RWPE2 (cell line): Measurements from ENCODE around the gene MRGPRD.
A peak's percentile ranks its signal among the peaks of the same experiment; 100 is the strongest.

ENCODE experiments used
- ATAC-seq: fragments of 200-7000 bp; cut with Tn5 transposase; 3 replicates; pipeline ENCODE4 v1.9.1; 2021; ENCODE audit warnings: low read depth
- DNase-seq: peaks from one replicate; pipeline ENCODE4 v3.0.0-alpha.2; 2020; ENCODE audit warnings: low spot score
- H3K27ac ChIP-seq: fragments of 450-650 bp; 2 replicates; pipeline ENCODE4 v1.5.1; 2017; ENCODE audit warnings: mild to moderate bottlenecking; ENCODE audit not compliant: poor library complexity, severe bottlenecking
- H3K27me3 ChIP-seq: fragments of 250-450 bp; sonication (Bioruptor Pico); 2 replicates; pipeline ENCODE4 v1.5.1; 2021; ENCODE audit warnings: mild to moderate bottlenecking, moderate library complexity; ENCODE audit not compliant: insufficient read depth, poor library complexity, severe bottlenecking
- H3K36me3 ChIP-seq: fragments of 250-450 bp; sonication (Bioruptor Pico); 2 replicates; pipeline ENCODE4 v1.5.1; 2020; ENCODE audit warnings: low read depth, mild to moderate bottlenecking, moderate library complexity
- H3K4me1 ChIP-seq: fragments of 250-450 bp; sonication (Bioruptor Pico); 2 replicates; pipeline ENCODE4 v1.5.1; 2021; ENCODE audit warnings: mild to moderate bottlenecking, moderate library complexity; ENCODE audit not compliant: insufficient read depth, poor library complexity, severe bottlenecking
- H3K4me3 ChIP-seq: fragments of 250-450 bp; sonication (Bioruptor Pico); 2 replicates; pipeline ENCODE4 v1.5.1; 2021; ENCODE audit warnings: mild to moderate bottlenecking, moderate library complexity; ENCODE audit not compliant: severe bottlenecking
- H3K9me3 ChIP-seq: fragments of 250-450 bp; sonication (Bioruptor Pico); 2 replicates; pipeline ENCODE4 v1.5.1; 2021; ENCODE audit warnings: mild to moderate bottlenecking, moderate library complexity; ENCODE audit not compliant: severe bottlenecking
- TF ChIP-seq, protein P1 (sequence below): fragments of 450-650 bp; IDR thresholded peaks from one replicate; pipeline ENCODE4 v1.5.1; 2017; ENCODE audit warnings: mild to moderate bottlenecking, moderate library complexity; ENCODE audit not compliant: poor library complexity, severe bottlenecking

MRGPRD gene

DNA sequence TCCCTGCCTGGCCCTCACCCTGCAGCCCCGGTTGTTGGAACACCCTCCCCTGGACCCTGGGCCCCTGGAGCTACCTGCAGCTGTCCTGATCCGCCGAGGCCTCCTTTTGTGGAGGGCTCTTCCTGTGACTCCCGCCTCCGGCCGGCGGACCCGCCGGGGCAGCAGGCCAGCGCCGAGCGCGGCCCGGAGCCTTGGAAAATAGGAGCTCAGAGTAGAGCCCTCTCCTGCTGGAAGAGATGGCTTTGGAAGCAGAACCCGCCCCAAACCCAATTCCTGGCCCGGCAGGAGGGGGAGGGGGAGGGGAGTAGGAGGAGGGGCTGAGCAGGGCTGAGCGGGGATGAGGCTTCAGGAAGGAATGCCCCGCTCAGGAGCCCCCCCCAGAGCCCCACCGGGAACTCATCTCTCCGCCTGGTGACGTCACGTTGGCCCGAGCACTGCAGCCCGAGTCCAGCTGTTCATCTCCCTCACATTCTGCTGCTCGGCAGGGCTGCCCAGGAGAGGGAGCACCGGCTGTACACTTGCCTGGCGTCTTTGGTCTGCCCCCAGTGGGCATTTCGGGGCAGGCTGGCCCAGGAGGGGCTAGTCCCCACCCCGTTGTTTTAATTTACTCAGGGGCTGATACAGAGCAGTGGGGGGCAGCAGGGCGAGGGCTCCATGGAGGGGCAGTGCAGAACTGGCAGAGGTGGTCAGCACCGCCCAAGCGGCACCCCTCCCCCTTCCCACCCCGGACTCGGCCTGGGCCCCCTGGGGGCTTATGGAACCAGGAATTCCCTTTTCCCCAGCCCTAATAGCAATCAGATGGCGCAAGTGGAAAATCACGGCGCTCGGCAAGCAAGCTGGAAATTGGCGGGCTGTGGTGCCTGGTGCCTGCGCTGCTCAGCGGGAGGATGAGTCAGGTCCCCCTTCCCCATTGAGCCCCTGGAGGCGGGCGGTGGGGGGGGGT lies 32.5 kb upstream of the MRGPRD start, which contains the start of gene MRGPRF:
Gene MRGPRF, minus strand, starts transcription at position 238 of the 943 bp plus-strand sequence. CDS start 3,345 bp downstream, outside the sequence.
- Histone ChIP-seq H3K4me3 (no peak within 1 kb of the TSS), H3K36me3 (no peaks in the 10 kb centered on the region), H3K27ac (no peak within 1 kb of the TSS), H3K27me3 (no peaks in the 10 kb centered on the region), H3K9me3 (no peaks in the 10 kb centered on the region), H3K4me1 (peaks cover 26% of the 10 kb centered on the region)
- ATAC-seq (no peak), DNase-seq (no peak)
- TF ChIP-seq, protein P1, sequence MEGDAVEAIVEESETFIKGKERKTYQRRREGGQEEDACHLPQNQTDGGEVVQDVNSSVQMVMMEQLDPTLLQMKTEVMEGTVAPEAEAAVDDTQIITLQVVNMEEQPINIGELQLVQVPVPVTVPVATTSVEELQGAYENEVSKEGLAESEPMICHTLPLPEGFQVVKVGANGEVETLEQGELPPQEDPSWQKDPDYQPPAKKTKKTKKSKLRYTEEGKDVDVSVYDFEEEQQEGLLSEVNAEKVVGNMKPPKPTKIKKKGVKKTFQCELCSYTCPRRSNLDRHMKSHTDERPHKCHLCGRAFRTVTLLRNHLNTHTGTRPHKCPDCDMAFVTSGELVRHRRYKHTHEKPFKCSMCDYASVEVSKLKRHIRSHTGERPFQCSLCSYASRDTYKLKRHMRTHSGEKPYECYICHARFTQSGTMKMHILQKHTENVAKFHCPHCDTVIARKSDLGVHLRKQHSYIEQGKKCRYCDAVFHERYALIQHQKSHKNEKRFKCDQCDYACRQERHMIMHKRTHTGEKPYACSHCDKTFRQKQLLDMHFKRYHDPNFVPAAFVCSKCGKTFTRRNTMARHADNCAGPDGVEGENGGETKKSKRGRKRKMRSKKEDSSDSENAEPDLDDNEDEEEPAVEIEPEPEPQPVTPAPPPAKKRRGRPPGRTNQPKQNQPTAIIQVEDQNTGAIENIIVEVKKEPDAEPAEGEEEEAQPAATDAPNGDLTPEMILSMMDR: peak; percentile 17

DNA sequence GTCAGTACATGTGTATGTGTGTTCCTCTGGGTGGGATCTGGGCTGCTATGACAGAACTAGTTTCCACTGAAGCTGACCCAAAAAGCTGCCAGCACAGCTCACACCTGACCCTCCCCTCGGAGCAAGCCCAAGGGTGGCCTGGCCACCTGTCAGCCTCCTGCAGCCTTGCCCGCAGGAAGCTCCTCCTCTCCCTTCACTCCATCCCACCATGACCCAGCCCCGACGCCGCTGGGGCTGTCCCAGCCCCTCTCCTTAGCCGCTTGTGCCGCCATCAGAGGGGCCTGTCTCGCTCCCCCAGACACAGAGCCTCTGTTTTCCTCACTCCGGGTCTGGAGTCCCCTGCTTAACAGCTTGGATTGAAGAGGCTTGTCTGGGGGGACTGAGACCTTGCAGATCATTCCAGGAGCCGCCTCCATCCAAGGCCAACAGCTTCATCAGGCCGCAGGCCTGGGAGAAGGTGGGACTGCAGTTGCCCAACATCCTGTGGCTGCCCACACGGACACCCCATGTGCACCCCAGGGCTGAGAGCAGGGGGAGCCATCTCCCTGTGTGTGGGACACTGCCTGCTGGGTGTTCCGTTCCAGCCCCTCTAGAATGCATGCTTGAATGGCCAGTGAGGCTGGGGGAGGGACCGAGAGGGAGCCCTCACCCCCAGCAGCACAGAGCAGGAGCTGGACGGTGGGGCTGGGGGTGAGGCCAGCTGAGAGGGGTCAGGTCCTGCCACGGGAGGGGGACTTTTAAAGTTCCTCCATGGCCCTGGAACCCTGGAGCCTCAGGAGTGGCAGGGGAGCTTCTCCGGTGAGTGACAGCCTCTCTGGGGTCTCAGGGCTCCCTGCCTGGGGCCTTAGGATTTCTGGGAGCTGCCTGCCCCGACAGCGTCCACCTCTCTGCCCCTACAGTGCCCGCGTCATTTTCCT lies 31.6 kb upstream of the MRGPRD start:
- Histone ChIP-seq H3K4me3 (no peak overlapping the region), H3K36me3 (no peaks in the 10 kb centered on the region), H3K9me3 (no peaks in the 10 kb centered on the region), H3K27me3 (no peaks in the 10 kb centered on the region), H3K4me1 (peaks cover 29% of the 10 kb centered on the region), H3K27ac (no peak overlapping the region)
- DNase-seq: no peak
- TF ChIP-seq, protein P1: no peak
- no peak for ATAC-seq

DNA sequence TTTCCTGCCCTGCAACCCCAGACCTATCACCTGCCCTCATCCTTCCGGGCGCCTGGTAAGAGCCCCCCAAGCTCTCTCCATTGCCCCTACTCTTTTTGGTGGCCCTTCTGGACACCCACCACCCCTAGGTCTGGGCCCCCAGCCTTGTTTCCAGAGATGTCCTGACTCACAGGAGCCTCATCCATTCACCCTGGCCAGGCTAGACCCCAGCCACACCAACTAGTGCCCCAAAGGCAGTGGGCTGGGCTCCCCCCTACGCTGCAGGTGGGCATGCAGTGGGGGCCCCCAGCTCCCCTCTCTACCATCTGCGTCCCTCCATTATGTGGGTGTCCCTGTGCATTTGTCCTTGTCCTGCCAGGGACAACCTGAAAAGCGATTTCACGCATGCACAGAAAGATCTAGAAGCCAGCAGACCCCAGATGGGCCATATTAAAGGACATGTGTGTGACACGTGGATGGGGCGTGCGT lies 30.9 kb upstream of the MRGPRD start:
- H3K4me1 ChIP-seq: peaks cover 29% of the 10 kb centered on the region
- TF ChIP-seq, protein P1: no peak
- no peak overlapping the region for H3K27ac ChIP-seq

DNA sequence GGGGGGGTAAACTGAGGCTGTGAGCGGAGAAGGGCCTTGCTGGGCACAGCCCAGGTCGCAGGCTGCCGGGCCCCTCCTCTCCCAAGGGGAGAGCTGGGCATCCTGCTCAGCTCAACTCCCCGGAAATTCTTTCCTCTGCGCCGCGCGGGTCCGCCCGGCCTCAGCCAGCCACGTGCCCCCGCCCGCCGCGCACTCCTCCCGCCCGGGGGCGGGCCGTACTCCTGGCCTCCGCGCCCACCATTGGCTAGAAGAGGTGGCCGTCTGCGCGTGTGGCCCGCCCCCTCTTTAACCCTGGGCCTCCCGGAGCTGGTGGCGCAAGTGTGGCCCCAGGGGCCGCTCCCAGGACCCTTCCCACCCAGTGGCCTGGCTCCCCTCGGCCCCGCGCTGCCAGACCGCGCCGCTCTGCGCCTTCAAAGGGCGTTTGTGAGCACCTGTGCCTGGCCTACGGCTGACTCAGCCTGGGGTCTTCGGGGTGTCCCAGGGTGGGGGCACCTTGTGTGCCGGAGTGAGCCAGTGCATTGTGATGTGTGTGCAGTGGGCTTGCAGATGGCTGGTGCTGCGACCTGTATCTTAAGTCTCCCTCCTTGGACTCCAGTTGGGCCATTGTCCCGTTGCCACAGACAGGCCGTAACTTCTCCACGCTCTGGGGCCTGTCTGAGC lies 30.3 kb upstream of the MRGPRD start:
- no peaks in the 10 kb centered on the region for H3K27me3 ChIP-seq
- peak overlapping the region; percentile 54 for H3K27ac ChIP-seq
- H3K4me3 ChIP-seq: no peak overlapping the region
- ATAC-seq (peak; percentile 51), DNase-seq (no peak)
- H3K4me1 ChIP-seq: peaks cover 29% of the 10 kb centered on the region
- no peaks in the 10 kb centered on the region for H3K36me3 ChIP-seq
- H3K9me3 ChIP-seq: no peaks in the 10 kb centered on the region
- TF ChIP-seq, protein P1: no peak

More for the DNA sequence above, 30.9 kb upstream of the MRGPRD start:
- no peak overlapping the region for H3K4me3 ChIP-seq
- no peak for DNase-seq
- no peaks in the 10 kb centered on the region for H3K27me3 ChIP-seq
- ATAC-seq: no peak
- H3K36me3 ChIP-seq: no peaks in the 10 kb centered on the region
- H3K9me3 ChIP-seq: no peaks in the 10 kb centered on the region
